NCI-H2227 (cell line): Measurements from ENCODE around the gene CHRNB2.

Experiments used
- DNase-seq: peaks from one replicate; lab custom pipeline; 2025; ENCODE audit not compliant: unreplicated experiment; lab: John Stamatoyannopoulos, UW

The CHRNB2 gene

DNA sequence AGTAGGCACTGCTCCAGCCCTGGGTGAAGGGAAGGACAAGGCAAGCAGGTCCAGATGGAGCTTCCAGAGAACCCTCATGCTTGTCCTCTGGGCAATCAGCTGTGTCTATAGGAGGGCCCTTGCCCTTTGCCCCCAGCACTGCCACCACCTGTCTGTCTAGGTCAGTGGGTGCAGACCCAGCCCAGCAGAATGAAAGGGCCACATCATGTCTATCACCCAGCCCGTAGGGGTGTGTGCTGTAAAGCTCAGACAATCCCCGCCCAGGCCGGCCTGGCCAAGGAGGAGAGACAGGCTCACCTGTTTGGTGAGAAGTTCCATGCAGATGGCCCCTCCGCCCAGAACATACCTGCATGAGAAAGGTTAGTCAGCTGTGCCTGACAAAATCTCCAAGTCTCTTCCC is 16.1 kb upstream of the CHRNB2 start:
- DNase-seq: no peak

DNA sequence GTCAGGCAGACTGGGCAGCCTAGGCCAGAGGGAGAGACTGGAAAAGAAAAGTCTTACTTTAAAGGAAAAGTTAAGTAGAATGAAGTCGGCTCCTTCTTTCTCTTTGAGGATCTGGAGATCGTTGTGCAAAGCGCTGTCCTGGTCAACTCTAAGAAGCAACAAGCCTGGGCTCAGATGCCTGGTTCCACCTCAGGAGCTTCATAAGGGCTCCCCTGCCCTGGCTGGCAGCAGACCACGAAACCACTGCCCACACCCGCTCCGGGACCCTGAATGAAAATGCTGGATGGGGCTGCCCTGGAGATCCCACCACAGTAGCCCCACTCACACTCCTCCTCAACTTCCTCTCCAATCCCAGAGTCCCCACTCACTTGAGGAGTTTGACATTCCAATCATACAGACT is 15.5 kb upstream of the CHRNB2 start:
- DNase-seq: no peak

DNA sequence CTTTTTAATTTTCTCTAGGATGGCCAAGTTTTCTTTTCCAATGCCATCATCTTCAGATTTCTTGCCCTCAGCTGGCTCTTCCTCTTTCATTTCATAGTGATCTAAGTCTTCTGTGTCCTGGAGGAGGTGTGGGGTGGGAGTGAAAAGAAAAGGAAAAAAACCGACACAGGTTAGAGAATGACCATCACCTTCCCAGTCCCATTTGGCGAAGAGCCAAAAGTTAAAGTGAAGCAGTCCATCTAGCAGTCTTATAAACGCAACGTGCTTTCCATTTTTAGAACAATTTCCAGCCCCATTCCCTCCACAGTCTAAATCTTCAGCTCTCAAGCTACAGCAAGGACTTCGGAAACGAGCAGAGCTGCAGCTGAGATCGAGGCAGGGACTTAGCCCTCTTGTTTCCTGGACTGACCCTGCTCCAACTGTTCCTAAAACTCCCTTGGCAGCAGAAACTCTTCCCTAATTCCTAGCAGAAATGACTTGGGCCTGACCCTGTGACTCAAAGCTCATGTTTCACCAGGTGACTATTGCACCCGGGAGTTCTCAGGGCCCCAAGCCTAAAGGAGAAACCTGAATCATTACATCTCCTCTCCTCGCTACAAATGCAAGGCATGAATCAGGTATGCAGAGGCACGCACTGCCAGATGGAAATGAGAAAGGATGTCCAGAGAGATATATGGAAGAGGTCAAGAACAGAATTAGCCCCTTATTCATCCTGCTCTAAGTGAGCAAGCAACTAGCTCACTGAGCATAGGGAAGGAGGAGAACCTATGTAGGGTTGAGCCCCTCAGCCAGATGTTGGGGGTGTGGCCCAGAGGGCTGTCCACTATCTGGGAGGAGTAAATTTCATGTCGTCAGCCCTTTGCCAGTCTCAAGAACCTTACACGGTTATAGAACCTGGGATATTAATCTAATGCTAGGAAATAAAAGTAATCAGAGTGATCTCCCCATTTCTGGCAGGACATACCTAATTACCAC is 14.2 kb upstream of the CHRNB2 start:
- DNase-seq: no peak

DNA sequence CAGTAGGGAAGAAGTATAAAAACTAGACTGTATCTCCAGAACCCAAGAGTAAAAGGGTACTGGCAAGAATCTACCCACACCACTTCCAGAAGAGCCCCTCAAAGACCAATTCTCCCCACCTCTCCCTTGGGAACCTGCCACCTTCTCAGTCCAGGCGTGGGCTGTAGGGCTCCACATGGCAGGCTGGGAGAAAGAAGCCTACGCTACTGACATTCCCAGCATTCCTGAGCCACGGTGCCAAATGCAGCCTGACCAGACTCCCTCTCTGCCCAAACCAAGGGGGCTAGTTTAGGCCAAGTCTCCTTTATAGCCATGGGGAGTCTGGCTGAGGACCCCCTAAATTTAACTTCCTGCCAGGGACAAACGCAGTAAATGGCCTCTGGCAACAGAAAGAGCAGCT is 11.2 kb upstream of the CHRNB2 start:
- no peak for DNase-seq

DNA sequence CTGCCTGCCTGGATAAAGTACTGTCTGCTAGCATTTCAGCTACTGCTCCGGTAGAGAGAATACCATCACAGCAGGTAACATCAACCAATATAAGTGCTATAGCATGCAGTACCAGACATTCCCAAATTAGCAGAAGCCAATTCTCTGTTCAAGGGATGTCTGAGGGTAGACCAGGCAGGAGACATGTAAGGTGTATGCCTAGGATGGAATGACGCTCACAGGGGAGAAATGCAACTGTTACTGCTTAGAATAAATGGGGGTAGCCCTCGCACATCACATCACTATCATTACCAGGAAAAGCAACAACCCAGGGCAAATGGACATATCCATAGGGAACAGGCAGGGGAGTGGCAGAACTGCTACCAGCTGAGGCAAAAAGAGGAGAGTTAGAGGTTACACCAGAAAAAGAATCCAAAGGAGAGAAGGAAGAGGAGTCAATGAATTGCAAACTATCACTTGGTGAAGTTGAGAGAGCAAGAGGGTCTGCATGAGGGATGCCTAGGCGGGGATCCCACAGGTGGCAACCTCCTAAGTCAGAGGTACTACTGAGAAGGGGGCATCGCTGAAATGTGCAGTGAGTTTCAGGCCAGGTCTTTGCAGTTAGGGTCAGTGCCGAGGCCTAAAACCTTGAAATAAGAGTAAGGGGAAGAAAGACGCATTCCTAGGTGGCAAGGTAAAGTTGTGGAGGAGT is 10.2 kb upstream of the CHRNB2 start:
- DNase-seq: no peak

DNA sequence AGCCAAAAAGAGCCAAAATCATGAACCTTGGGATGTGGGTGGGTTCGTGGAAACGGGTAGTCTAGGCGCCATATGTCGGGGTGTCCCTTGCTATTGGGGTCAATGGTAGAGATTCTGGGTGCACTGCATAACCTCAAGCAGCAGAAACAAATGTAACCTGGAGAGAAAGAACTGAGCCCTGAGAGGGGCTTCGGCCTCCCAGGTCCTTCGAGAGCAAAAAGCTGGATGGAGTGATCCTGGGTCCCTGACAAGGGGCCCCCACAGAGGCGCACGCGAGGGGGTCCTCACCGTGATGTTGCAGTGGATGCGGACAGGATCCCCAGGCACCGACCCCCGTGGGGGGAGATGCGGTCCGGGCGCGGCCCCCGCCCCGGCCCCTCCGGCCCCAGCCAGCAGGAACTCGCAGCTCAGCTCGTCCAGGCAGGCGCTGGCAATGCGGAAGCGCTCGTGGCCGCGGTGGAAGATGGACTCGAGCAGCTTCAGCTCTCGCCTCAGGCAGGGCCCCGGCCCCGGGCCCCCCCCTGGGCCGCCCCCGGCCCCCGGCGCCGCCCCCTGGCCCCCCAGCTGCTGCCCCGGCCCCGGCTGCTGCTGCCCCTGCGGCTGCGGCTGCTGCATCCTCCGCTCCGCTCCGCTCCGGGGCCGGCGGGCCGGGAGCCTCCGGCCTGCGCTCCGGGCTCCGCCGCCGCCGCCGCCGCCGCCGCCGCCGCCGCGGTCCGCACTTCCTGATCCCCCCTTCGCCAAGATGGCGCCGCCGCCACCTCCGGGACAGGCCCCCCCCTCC is 9.4 kb upstream of the CHRNB2 start, which contains the start of gene UBE2Q1:
Gene UBE2Q1, minus strand, starts transcription at position 724 of the 781 bp plus-strand sequence. Its CDS starts 109 bp downstream, at position 615.
- peak; percentile 67 for DNase-seq

DNA sequence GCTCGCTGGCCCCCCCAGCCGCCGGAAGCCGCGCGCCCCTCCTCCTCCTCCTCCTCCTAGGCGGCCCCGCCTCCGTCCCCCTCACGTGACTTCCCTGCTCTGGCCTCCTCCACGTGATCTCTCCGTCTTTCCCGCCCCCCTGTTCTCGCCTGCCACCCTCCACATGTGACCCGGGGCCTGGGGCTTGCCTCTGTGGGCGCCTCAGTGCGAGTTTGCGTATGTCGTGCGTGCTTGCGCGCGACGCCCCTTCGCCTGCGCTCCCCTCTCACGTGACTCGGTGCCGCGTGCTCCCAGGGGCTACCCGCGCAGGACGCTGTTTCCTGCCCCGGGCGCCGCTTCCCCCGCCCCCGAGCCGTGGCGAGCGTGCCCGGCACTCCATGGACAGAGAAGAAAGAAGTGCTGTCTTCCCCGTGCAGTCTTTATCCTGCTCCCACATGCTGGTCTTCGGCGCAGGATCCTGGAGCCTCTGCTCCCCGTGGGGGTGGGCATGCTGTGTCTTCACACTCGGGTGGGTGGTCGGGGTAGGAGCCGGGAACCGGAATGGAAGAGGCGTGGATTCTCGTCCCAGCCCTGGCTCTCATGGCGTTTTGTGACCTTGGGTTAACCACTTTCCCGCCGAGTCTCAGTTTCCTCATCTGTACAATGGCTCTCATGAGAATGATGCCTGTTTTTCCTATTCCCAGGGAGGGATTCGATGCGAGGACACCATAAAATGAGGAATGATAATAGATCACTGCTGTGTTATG is 8.7 kb upstream of the CHRNB2 start:
- DNase-seq: peak; percentile 99

DNA sequence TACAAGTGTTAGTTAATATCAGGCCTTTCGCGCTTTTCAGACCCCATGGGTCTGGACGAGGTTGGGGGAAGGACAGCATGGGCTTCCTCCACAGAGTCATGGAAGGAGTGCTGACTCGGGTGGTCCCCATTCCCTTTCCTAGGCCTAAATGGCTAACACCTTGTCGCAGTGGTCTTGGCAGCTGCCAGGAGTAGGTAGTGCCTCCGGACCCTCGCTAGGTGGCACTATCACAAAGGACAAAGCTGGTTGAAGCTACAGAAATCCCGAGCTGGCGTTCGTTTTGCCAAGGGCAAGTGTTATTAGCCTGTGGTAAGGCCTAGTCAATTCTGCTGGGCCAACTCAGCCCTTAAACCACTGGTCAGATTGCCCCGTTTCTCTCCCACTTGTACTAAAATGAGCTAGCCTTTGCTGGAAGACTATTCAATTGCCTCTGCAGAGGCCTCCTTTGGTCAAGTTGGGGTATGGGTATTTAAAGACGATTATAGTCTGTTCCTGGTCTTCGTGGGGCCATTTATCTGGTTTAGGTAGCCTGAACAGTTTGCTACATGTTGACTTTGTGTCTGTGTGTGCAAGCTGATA is 8.0 kb upstream of the CHRNB2 start:
- DNase-seq: peak; percentile 95

DNA sequence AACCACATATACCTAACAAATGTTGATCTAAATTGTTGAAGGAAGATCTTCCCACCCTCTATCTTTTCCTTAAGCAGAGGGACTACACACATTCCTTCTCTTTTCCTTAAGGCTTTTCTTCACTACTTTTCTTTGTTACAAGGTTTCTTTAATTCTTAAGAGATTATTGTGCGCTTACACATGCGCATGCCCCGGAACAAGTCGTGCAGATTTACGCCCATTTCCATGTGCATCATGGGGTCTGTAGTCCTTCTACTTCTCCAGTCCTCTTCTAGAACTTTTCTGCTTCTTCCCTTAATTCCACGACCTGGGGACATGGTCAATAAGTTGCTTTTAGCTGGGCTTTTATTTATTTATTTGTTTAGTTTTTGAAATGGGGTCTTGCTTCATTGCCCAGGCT is 1.7 kb upstream of the CHRNB2 start:
- no peak for DNase-seq

DNA sequence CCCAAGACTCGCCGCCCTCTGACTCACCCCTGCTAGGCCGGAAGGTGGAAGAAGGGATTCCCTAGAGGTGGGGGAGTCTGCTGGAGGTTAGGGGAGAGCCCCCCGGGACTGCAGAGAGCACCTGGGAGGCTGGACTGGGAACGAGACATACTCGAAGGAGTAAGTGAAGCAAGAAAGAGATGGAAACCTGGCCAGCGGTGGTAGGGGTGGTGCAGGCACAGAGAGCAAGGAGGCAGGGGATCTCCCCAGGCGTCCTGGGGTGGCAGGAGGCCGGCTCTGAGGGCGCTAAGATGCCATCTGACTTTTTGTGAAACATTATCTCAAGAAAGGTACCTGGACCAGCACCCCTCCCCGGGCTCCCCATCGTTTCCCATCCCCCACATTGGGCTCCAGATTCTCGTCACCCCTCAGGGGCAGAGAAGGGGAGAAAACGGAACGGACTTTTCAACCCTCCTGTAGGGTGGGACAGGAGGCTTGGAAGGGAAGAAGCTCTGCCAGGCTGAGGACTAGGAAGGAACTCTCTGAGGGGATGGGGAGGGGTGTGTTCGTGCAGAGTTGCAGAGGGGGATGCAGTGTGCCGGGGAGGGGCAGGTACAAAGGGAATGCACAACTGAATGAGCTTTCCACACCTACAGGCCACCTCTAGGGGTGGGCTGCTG is 708 bp downstream of the CHRNB2 start:
- DNase-seq: no peak

DNA sequence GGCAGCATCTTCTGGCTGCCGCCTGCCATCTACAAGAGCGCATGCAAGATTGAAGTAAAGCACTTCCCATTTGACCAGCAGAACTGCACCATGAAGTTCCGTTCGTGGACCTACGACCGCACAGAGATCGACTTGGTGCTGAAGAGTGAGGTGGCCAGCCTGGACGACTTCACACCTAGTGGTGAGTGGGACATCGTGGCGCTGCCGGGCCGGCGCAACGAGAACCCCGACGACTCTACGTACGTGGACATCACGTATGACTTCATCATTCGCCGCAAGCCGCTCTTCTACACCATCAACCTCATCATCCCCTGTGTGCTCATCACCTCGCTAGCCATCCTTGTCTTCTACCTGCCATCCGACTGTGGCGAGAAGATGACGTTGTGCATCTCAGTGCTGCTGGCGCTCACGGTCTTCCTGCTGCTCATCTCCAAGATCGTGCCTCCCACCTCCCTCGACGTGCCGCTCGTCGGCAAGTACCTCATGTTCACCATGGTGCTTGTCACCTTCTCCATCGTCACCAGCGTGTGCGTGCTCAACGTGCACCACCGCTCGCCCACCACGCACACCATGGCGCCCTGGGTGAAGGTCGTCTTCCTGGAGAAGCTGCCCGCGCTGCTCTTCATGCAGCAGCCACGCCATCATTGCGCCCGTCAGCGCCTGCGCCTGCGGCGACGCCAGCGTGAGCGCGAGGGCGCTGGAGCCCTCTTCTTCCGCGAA is 3.8 kb downstream of the CHRNB2 start:
- DNase-seq: no peak

DNA sequence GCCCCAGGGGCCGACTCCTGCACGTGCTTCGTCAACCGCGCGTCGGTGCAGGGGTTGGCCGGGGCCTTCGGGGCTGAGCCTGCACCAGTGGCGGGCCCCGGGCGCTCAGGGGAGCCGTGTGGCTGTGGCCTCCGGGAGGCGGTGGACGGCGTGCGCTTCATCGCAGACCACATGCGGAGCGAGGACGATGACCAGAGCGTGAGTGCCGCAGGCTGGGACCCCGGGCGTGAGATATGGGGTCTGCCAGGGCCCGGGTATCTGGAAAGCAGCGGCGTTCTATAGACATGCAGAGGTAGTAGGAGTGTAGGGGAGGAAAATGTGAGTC is 4.3 kb downstream of the CHRNB2 start:
- no peak for DNase-seq

DNA sequence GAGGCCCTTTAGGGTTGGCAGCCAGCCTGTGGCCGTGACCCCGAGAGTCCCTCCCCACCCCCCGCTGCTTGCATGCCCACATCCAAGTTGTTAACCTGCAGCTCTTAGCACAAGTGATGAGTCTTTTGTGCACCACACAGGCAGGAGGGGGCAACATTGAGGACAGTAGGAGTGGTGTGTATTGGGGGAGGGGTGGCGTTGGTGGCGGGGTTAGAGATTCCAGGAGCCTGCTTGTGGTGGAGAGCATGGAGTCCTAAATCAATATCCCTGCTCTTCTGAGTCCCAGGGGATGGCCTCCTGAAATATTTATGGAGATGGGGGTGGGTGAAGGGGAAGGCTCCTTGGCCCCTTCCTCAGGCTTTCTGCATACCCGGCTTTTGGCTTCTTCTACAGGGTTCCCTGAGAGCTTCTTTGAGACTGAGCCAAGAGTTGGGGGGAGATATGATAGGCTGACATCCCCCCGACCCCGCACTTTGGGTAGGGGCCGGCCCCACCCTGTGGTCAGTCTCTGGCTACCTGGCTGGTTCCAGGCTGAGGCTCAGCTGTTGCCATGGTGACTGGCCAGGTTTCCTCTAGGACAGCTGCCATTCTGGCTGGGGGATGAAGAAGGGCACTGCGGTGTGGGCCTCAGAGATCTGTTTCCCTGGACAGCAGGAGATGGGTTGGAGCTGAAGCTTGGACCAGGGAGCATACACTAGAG is 5.0 kb downstream of the CHRNB2 start:
- peak; percentile 32 for DNase-seq

DNA sequence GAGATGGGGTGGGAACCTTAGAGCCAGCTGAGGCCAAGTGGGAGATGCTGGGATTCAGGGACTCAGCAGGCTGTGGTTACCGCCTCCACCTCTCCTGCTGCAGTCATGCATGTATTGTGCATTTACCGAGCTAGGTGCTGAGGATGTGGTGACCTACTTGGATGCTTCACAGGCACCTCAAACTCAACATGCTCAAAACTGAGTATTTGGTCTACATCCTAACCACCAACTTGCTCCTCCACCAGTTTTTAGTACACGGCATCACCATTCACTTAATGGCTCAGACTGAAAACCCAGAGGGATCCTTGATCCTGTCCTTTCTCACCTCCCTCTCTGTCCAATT is 5.6 kb downstream of the CHRNB2 start:
- no peak for DNase-seq

DNA sequence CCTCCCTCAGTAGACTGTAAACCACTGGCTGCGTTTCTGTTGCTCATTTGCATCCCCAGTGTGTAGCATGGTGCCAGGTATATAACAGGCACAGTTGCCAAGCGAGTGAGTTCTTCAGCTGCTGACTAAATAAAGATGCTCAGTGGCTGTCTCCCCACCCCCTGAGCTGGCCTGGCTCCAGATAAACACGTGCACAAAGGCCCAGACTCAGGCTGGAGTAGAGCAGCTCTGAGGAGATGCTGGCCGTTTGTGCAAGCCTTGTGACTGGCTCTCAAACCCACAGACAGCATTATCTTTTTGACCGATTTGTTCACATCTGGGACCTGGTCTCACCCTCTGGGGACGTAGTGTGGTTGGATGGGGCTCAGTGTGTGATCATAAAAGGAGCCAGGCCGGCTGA is 7.1 kb downstream of the CHRNB2 start:
- peak; percentile 63 for DNase-seq

DNA sequence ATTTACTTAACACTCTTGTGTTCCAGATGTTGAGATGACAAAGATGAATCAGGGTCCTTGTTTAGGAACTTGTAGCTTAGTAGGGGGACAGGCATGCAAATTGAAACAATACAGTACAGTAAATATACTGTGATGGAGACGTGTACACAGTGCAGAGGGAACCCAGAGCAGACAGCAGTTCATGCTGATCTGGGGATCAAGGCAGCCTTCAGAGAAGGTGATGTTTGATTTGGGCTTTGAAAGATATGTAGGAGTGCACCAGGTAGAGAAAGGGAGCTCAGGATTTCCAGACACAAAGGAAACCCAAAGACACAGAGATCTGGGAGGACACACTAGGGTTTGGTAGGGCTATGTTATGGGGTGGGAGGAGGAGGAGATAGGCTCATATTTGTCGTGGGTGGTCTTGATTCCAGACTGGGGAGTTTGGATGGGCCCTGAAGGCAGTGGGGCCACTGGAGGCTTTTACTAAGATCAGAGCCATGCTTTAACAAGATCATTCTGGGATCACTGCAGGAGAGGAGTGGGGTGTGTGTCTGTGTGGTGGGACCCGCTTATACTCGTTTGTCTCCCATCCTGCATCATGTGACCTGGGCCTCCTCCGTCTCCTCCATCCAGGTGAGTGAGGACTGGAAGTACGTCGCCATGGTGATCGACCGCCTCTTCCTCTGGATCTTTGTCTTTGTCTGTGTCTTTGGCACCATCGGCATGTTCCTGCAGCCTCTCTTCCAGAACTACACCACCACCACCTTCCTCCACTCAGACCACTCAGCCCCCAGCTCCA is 7.8 kb downstream of the CHRNB2 start:
- no peak for DNase-seq

DNA sequence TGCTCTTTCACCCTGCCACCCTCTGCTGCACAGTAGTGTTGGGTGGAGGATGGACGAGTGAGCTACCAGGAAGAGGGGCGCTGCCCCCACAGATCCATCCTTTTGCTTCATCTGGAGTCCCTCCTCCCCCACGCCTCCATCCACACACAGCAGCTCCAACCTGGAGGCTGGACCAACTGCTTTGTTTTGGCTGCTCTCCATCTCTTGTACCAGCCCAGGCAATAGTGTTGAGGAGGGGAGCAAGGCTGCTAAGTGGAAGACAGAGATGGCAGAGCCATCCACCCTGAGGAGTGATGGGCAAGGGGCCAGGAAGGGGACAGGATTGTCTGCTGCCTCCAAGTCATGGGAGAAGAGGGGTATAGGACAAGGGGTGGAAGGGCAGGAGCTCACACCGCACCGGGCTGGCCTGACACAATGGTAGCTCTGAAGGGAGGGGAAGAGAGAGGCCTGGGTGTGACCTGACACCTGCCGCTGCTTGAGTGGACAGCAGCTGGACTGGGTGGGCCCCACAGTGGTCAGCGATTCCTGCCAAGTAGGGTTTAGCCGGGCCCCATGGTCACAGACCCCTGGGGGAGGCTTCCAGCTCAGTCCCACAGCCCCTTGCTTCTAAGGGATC is 8.5 kb downstream of the CHRNB2 start:
- DNase-seq: no peak
